Measurements from ENCODE around the gene TFG.

Gene TFG

DNA sequence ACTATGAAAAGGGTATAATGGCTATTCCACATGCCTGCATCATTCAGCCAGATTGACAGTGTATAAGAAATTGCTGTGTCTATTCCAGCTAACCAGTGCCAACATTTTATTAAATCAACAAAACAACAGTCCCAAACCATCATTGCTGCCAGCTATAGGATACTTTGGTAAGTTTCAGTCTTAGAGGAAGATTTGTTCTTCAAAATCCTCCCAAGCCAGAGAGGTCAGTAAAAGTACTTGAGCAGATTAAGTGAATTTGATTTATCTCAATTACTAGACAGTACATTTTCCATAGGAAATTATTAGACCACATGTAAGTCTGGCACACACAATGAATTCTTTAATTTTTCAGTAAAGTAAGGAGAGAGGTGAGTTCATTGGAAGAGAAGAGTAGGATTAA is 50.7 kb downstream of the TFG start:
- DNase-seq: no peak

DNA sequence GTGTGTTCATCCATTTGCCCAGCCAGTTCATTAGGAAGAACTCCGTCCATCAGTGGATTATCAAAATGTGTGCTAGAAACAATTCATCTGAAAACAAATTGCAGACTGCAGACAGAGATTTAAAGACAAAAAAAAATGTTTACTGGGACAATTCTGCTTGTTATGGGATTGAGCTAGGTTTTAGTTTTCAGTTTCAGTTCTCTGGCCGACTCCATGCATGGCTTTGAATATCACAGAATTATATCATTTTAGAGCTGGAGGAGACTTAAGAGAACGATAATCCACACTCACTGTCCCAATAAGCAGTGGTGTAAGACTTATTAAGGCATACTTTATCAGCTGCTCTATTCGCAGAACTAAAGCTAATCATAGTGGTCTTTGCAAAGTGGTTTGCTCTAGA is 51.1 kb downstream of the TFG start:
- no peak for DNase-seq

DNA sequence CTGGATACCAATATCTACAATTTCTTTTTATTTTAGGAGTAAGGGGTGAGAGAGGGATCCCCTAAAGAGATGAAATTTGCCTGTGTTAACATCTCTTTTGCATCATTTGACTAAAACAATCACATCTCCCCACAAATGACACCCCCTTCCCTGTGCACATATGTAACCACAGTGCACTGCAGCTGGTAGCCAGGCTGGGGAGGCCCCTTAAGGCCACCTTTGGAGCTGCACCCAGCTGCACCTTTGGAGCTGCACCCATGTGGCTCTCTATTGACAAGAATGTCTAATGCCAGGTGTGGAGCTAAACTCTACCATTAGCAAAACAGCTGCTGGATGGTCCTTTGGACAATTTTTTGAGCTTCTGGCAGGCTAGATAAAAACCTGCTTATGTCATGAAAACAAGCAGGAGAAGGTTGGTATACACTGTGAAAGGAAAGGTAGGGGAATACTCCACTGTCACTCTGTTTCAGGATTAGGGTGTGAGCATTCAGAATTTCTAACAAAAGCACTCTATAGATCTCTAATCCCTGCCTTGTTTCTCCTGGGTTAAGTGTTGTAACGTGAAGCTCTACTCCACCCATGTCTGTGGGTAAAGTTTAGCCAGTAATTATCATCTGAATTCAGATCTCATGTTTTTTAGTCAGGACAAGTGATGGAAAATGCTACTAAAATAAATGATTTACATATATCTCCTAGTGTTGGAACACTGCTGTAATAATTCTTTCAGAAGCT is 52.1 kb downstream of the TFG start:
- DNase-seq: no peak

DNA sequence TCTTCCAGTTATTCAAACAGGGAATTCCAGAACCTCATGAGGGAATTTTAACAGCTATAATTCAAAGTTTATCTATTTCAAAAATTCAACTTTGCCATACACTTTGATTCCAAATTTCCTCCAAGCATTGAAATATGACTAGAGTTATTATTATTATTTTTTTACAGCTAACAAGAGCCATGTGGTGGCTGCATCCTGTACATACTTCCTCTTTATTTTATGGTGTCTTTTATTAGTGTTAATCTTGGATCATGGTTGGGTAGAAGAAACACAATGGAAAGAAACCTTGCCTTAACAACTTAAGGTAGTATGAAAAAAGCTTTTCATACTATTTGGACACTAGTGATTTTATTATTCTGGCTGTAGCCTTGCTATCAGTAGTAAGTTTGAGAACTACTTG is 52.7 kb downstream of the TFG start:
- no peak for DNase-seq

GRCh38 chr3:100765437-100765975 is 56.2 kb downstream of the TFG start:
- DNase-seq: no peak

- DNase-seq: no peak
Observed at GRCh38 chr3:100766069-100766468, 56.8 kb downstream of the TFG start.

DNA sequence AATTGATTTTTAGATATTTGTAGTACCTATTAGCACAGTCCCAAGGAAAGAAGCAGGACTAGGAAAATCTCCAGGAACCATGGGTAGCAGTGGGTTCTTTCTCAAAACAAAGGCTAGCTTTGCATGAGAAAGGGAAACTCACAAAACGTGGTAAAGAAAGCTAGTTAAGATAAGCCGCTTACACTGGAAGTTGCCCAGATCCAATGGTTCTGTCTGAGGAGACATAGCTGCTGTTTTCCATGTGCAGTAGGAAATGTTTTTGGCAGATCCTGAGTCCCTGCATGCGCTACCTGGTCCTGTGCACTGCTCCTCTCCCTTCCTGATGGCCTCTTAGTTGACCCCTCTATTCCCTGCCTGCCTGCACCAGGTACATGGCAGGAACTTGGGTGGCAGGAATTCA is 60.4 kb downstream of the TFG start:
- no peak for DNase-seq

- DNase-seq: no peak
Observed at GRCh38 chr3:100775226-100775625, 65.9 kb downstream of the TFG start.

DNA sequence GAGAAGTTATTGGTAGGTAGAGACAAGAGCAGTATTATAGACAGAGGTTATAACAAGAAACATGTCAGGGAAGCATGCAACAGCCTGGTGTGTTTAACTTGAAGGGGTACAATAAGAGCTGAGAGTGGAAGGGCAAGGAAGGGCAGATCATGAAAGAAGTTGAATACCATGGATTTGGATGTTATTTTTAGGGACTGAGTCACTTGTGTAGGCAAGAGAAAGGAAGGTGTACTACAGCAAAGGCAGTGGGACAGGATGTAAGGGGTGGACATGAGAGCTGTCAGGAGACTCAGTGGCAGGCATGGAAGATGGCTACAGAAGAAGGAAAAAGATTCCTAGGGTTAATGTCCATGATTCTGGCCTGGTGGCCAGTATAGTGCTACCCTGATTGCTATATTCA is 66.4 kb downstream of the TFG start:
- no peak for DNase-seq

GRCh38 chr3:100776097-100776729 is 66.9 kb downstream of the TFG start:
- DNase-seq: no peak

DNA sequence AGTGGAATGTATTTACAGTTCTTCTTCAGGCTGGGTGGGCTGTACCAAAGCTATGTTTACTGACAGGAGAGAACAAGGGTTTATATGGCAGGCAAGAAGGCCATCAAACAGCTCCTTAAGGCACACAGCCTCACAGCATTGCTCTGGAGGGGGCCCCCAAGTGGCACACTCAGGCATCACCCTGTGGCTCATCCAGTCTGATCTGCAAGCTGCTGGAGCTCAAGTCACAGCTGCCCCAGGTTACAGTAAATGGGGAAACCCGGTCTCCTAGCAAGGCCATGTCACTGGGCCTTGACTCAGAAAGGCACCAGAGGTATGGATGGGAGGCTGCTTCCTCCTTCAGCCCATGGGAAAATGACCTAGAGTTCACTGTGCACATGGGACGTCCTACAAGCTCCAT is 67.5 kb downstream of the TFG start:
- peak; percentile 22 for DNase-seq

- no peak for DNase-seq
Observed at GRCh38 chr3:100777271-100777670, 68.0 kb downstream of the TFG start.

- no peak for DNase-seq
Observed at GRCh38 chr3:100779480-100779879, 70.2 kb downstream of the TFG start.

GRCh38 chr3:100780071-100780622 is 70.9 kb downstream of the TFG start:
- no peak for DNase-seq

DNA sequence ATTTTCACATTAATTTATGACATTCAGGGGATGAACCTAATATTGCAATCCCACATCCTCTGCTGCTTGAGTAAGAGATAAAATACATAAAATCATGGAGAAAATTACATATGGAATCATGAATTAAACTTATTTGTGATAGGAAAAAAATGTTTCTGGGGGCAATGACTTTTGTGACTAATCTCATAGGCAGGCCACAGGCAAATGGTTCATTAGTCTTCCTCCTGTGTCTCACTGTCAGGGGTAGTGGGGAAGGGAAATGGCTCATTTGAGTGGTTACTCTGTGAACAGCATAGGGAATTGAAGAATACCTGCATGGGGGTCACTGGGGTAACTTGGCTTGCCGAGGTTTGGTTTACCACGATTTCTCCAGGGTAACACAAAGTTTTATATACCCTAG is 72.0 kb downstream of the TFG start:
- DNase-seq: no peak

DNA sequence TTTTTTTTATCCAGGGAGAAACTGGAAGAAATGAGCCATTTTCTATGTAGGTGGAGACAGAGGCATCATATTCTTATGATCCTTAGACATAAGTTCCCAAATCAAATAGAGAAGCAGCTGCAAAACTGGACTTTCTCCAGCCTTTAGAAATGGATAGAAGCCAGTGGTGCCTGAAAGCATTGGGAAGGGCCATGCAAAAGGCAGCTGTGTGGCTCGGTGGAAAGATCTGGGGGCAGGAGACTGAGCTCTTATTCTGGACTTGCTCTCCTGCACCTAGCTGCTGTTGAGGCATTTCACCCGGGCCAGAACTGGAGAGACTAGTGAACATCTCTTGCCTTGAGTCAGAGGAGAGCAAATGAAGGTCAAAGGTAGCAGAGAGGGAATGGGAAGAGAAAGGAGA is 73.1 kb downstream of the TFG start:
- no peak for DNase-seq

DNA sequence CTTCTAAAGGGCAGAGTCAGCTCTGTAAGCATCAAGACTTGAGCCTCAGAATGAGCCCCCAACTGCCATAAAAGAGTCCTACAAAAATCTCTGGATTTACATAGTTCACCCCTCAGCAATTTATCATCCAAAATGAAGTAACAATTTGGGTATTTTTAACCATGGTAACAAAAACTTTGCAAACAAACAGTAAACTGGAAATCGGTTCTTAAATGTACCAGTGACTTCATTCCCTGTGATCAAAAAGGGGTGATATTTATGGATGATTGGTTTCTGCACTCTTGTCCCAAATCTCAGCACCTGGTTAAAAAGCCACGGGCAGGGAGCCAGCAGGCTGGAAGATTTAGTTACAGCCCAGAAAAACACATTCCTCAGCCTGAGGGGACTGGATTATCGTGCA is 73.6 kb downstream of the TFG start:
- DNase-seq: no peak

GRCh38 chr3:100783619-100784018 is 74.3 kb downstream of the TFG start:
- DNase-seq: no peak

DNA sequence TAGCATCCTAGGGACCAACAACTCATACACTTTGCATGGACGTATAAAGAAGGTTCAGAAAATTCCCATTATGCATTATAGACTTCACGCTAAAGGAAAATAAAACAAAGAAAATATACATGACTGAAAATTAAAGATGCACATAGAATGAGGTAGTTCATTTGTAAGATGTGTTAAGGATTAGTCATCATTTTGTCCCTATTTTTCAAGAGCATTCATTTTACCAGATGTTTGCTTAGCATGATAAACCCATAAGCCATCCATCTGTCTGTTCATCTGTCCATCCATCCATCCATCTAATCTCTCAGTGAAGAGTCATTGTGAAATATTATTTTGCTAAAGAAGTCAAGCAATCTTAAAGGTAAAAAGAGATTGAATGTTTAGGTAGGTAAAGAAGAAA is 80.3 kb downstream of the TFG start:
- no peak for DNase-seq

DNA sequence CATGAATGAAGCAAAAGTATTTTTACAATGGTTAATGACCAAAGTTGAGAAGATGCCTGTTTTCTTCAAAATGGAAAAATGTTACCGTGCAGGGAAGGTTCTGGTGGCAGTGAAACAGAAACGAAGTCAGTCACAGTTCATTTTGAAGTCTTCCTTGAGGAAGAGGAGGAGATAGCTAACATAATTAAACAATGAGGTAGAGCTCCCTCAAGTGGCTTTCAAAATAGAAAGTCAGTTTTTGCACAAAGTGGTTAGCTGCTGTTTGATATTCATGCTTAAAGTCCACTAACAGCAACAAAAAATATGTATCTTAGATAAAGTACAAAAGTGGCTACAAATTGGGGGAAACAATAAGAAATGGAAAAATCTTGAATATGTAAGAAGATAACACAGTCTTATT is 87.3 kb downstream of the TFG start:
- DNase-seq: peak; percentile 16

- DNase-seq: no peak
Observed at GRCh38 chr3:100798012-100798411, 88.7 kb downstream of the TFG start.

Measured in suppressor macrophage treated with lipopolysaccharide for 4 hours (primary cell).